Upper lobe of right lung (tissue), 1 donor: ENCODE results near the gene ANAPC5. TPM values are rescaled to one million over a fixed set of nuclear protein-coding genes. Genes with fewer than 3 reads are reported as not detected.
A peak's percentile ranks its signal among the peaks of the same experiment; 100 is the strongest.

Experiments used
- ATAC-seq: fragments of 200-7000 bp; cut with Tn5 transposase; one replicate; pipeline ENCODE4 v1.9.1; 2020; ENCODE audit warnings: mild to moderate bottlenecking, moderate library complexity
- DNase-seq: peaks from one replicate; pipeline ENCODE4 v3.0.0-alpha.2; 2020
- H3K27ac ChIP-seq: fragments of 200-600 bp; one replicate; pipeline ENCODE4 v1.8.0; 2022
- H3K27me3 ChIP-seq: fragments of 200-600 bp; one replicate; pipeline ENCODE4 v1.8.0; 2022; ENCODE audit warnings: mild to moderate bottlenecking
- H3K36me3 ChIP-seq: fragments of 200-600 bp; one replicate; pipeline ENCODE4 v1.8.0; 2022
- H3K4me1 ChIP-seq: fragments of 200-600 bp; one replicate; pipeline ENCODE4 v1.8.0; 2022
- H3K4me3 ChIP-seq: fragments of 200-600 bp; one replicate; pipeline ENCODE4 v1.8.0; 2022; ENCODE audit warnings: mild to moderate bottlenecking
- H3K9me3 ChIP-seq: fragments of 200-600 bp; one replicate; pipeline ENCODE4 v1.8.0; 2022
- CTCF ChIP-seq: fragments of 200-600 bp; IDR thresholded peaks from one replicate; pipeline ENCODE4 v1.8.0; 2022; ENCODE audit warnings: antibody characterized with exemption
- intact Hi-C: fragments of 100-400 bp; cut with DNase I; formaldehyde crosslinking; loops from one replicate; pipeline ENCODE4 v1.11.0; 2022
- total RNA-seq: library from RNA; stranded (reverse); fragmentation: NEBNext Ultra II Directional; extraction: Animal tissue kit (Norgen Biotek cat#: 25700); gene quantifications from one replicate; pipeline ENCODE4 v1.2.1, GENCODE V29; 2021
- donor health status: DM: no; HTN: yes; CAD: no; lungs with severe emphysema.

ANAPC5 gene
- total RNA-seq, 1 donor from 2014 or later = 83.8 TPM

DNA sequence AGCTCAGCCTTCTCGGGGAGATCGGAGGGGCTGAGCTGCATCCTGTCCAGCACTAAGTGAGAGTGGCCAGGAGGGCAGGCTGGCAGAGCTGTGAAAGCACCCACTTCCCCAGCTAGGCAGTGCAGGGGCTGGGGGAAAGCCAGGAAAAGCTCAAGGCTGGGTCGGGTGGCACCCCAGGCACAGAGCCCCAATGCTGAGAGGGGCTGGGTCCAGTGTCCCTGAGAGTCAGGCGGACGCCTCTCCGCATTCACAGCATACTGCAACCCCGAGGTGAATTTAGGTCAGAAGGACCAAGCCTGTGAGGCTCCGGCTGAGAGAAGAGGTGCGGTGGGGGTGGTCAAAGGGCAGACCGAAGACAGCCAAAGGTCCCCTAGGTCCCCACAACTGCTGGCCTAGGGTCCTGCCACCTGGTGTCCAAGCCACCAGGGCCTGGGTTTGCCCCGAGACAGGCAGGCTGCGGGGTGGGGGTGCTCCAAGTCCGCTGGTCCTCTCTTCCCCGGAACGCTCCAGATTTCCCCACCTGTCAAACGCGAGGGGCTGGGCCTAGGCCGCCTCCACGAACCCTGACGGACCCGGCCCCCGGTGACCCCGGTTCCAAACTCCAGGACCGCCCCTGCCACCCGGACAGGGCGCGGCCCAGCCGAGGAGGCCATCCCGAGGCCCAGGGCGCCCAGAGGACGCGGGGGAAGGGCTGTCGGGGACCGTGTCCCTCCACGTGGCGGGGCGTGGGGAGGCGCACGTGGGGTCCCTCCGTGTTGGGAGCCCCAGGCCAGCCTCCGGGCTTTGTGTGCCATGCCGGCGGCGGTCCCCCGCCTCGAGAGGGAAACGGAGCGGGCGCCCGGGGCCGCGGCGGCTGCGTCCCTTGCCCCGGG, 56.2 kb downstream of the ANAPC5 start:
- intact Hi-C loops = no loop called here
- Histone ChIP-seq H3K4me3 (peak overlapping the region; percentile 95), H3K27me3 (no peaks in the 10 kb centered on the region), H3K9me3 (no peaks in the 10 kb centered on the region), H3K36me3 (no peaks in the 10 kb centered on the region), H3K27ac (peak overlapping the region; percentile 84), H3K4me1 (peaks cover 17% of the 10 kb centered on the region)
- ATAC-seq (peak; percentile 45), DNase-seq (peak; percentile 78)
- no peak for TF ChIP-seq CTCF

DNA sequence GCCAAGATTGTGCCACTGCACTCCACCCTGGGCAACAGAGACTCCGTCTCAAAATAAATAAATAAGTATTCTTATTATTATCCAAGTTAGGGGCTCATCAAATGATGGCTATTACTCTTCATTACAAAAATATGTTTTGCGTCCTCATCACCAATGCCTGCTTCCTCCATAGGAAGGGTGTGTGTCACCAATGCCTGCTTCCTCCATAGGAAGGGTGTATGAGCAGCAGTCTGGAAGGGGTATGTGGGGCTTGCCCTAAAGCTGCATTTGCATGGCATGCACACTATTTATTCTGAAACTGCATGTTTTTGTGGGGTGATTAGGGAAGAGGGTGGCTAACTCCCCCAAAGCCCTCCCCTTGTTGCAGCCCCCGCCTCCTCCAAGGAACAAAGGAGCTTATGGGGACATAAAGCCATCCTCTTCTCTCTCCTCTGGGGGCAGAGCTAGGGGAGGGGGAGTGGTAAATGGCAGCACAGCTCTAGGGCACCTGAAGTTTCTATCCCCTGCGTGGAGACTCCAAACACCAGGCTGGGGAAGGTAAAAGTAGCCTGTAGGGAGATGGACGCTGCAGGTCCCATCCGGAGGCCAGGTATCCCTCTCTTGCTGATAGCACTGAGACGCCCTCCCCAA, 57.0 kb downstream of the ANAPC5 start:
- intact Hi-C loops = no loop called here
- DNase-seq (no peak), ATAC-seq (no peak)
- Histone ChIP-seq H3K27ac (peak overlapping the region; percentile 84), H3K4me3 (peak overlapping the region; percentile 95), H3K9me3 (no peaks in the 10 kb centered on the region), H3K4me1 (peaks cover 17% of the 10 kb centered on the region), H3K27me3 (no peaks in the 10 kb centered on the region), H3K36me3 (no peaks in the 10 kb centered on the region)
- TF ChIP-seq CTCF = no peak

DNA sequence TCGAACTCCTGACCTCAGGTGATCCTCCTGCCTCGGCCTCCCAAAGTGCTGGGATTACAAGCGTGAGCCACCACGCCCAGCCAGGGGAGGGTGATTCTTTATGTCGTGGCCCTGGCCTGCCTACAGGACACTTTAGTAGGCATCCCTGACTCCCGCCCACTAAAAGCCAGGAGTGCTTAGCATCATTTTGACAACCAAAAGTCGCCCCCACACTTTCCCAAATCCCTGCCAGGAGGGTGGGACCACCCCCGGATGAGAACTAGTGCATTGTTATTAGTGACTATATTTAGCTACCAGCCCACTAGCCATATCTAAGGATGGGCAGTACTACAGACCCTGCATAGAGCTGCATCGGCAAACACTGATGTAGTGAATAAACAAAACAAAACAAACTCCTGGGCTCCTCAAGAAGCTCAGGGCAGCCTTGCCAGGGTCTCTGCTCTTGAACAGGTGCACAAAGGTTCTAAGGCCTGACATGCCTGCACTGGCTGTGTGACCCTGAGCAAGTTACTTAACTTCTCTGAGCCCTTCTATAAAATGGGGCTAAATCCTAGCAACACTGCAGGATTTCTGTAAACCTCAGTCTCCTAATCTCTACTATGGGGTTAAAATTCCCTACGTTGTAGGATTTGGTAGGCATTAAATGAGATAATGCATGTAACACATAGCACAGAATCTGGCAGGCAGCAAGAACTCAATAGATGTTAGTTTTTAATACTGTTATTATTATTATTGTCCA, 57.9 kb downstream of the ANAPC5 start:
- no peak for TF ChIP-seq CTCF
- Histone ChIP-seq H3K36me3 (no peaks in the 10 kb centered on the region), H3K9me3 (no peaks in the 10 kb centered on the region), H3K27me3 (no peaks in the 10 kb centered on the region), H3K4me3 (peak overlapping the region; percentile 95), H3K4me1 (peaks cover 20% of the 10 kb centered on the region), H3K27ac (no peak overlapping the region)
- intact Hi-C loops = no loop called here
- ATAC-seq (no peak), DNase-seq (peak; percentile 12)

GRCh38 chr12:121293603-121294002, 58.6 kb downstream of the ANAPC5 start:
- ATAC-seq (no peak), DNase-seq (no peak)
- no peak overlapping the region for H3K4me3 ChIP-seq
- intact Hi-C loops = no loop called here
- no peaks in the 10 kb centered on the region for H3K36me3 ChIP-seq
- no peaks in the 10 kb centered on the region for H3K9me3 ChIP-seq
- no peak overlapping the region for H3K27ac ChIP-seq
- peaks cover 24% of the 10 kb centered on the region for H3K4me1 ChIP-seq
- no peaks in the 10 kb centered on the region for H3K27me3 ChIP-seq
- TF ChIP-seq CTCF = no peak

GRCh38 chr12:121290410-121290809, 61.8 kb downstream of the ANAPC5 start:
- ATAC-seq (no peak), DNase-seq (no peak)
- intact Hi-C loops = no loop called here
- H3K36me3 ChIP-seq = no peaks in the 10 kb centered on the region
- TF ChIP-seq CTCF = no peak
- no peak overlapping the region for H3K4me3 ChIP-seq
- H3K9me3 ChIP-seq = no peaks in the 10 kb centered on the region
- H3K27ac ChIP-seq = no peak overlapping the region
- H3K4me1 ChIP-seq = peaks cover 32% of the 10 kb centered on the region
- H3K27me3 ChIP-seq = no peaks in the 10 kb centered on the region
